Measurements from ENCODE around the gene ZBTB37. TPM values are rescaled to one million over a fixed set of nuclear protein-coding genes. Genes with fewer than 3 reads are reported as not detected.
"Not testable (repeated sequence)": the region's sequence is repeated elsewhere in the genome, so short reads cannot be mapped to it uniquely, and the experiment has no call there.

The ZBTB37 gene
- total RNA-seq, 1 donor from 2014 or later, result 7.6 TPM

- Histone ChIP-seq H3K9me3 (replicated peaks) (peaks cover 2% of the 10 kb centered on the region), H3K4me3 (no peak overlapping the region), H3K4me1 (peaks cover 47% of the 10 kb centered on the region), H3K36me3 (peaks cover 34% of the 10 kb centered on the region), H3K27me3 (ENCODE audit: low read depth) (no peaks in the 10 kb centered on the region), H3K27ac (replicated peaks) (no peak overlapping the region)
- intact Hi-C loops (cut with micrococcal nuclease), result no loop called here
- DNase-seq, result no peak
- TF ChIP-seq CTCF (IDR thresholded peaks at IDR 0.05; ENCODE audit: borderline replicate concordance), result no peak
Measured at GRCh38 chr1:173871500-173871899, 3.3 kb downstream of the ZBTB37 start.

DNA sequence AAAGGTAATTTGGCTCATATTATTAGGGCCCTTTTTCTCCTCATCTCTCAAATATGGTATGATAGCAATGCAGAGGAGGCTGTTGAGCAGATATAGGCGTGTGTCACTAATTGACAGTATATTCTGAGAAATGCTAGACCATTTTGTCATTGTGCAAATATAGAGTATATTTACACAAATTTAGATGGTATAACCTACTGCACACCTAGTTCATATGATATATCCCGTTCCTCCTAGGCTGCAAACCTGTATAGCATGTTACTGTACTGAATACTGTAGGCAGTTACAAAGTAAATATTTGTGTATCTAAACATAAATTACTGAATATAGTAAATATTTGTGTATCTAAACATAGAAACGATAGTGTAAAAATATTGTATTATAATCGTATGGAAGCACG, 8.6 kb downstream of the ZBTB37 start:
- no peak overlapping the region for H3K27ac ChIP-seq (replicated peaks)
- peaks cover 2% of the 10 kb centered on the region for H3K9me3 ChIP-seq (replicated peaks)
- peaks cover 62% of the 10 kb centered on the region for H3K36me3 ChIP-seq
- TF ChIP-seq CTCF (IDR thresholded peaks at IDR 0.05; ENCODE audit: borderline replicate concordance), result no peak
- no peaks in the 10 kb centered on the region for H3K27me3 ChIP-seq (ENCODE audit: low read depth)
- no peak overlapping the region for H3K4me3 ChIP-seq
- intact Hi-C loops (cut with micrococcal nuclease), result no loop called here
- H3K4me1 ChIP-seq, result no peaks in the 10 kb centered on the region
- no peak for DNase-seq

DNA sequence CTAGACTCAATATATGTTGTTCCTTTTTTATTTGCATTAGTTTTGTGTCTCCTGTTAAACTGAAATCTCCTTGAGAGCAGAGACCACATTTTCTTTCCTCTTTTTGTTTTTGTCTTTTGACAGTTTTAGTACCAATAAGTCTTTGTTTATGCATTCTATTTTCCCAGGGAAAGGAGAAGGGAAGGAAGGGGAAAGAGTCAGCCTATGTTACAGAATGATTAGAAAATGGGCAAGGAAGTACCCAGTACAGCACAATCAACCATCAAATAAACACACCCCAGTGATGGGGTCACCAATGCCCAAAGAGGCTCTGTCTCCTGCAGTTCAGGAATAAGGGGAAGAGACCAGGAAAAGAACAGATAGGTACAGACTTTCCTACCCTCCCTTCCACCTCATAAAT, 10.1 kb downstream of the ZBTB37 start:
- no peak overlapping the region for H3K27ac ChIP-seq (replicated peaks)
- no peak overlapping the region for H3K4me3 ChIP-seq
- no peaks in the 10 kb centered on the region for H3K27me3 ChIP-seq (ENCODE audit: low read depth)
- intact Hi-C loops (cut with micrococcal nuclease), result no loop called here
- peaks cover 2% of the 10 kb centered on the region for H3K9me3 ChIP-seq (replicated peaks)
- H3K36me3 ChIP-seq, result peaks cover 61% of the 10 kb centered on the region
- DNase-seq, result no peak
- no peak for TF ChIP-seq CTCF (IDR thresholded peaks at IDR 0.05; ENCODE audit: borderline replicate concordance)
- H3K4me1 ChIP-seq, result no peaks in the 10 kb centered on the region

DNA sequence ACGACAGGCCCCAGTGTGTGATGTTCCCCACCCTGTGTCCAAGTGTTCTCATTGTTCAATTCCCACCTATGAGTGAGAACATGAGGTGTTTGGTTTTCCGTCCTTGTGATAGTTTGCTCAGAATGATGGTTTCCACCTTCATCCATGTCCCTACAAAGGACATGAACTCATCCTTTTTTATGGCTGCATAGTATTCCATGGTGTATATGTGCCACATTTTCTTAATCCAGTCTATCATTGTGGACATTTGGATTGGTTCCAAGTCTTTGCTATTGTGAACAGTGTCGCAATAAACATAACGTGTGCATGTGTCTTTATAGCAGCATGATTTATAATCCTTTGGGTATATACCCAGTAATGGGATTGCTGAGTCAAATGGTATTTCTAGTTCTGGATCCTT, 12.9 kb downstream of the ZBTB37 start:
- DNase-seq; H3K27ac ChIP-seq (replicated peaks); H3K9me3 ChIP-seq (replicated peaks); H3K4me1 ChIP-seq; intact Hi-C loops (cut with micrococcal nuclease); H3K27me3 ChIP-seq (ENCODE audit: low read depth); H3K4me3 ChIP-seq: not testable (repeated sequence)
- H3K36me3 ChIP-seq, result peaks cover 46% of the 10 kb centered on the region

GRCh38 chr1:173884701-173885100, 16.5 kb downstream of the ZBTB37 start:
- H3K36me3 ChIP-seq, result peaks cover 36% of the 10 kb centered on the region
- H3K4me3 ChIP-seq, result no peak overlapping the region
- intact Hi-C loops (cut with micrococcal nuclease), result no loop called here
- no peak overlapping the region for H3K27ac ChIP-seq (replicated peaks)
- no peaks in the 10 kb centered on the region for H3K4me1 ChIP-seq
- no peaks in the 10 kb centered on the region for H3K9me3 ChIP-seq (replicated peaks)
- no peaks in the 10 kb centered on the region for H3K27me3 ChIP-seq (ENCODE audit: low read depth)
- TF ChIP-seq CTCF (IDR thresholded peaks at IDR 0.05; ENCODE audit: borderline replicate concordance), result no peak
- no peak for DNase-seq

GRCh38 chr1:173886746-173887611, 18.8 kb downstream of the ZBTB37 start:
- no peak overlapping the region for H3K27ac ChIP-seq (replicated peaks)
- H3K36me3 ChIP-seq, result peaks cover 33% of the 10 kb centered on the region
- intact Hi-C loops (cut with micrococcal nuclease), result no loop called here
- TF ChIP-seq CTCF (IDR thresholded peaks at IDR 0.05; ENCODE audit: borderline replicate concordance), result no peak
- no peak overlapping the region for H3K4me3 ChIP-seq
- no peak for DNase-seq
- no peaks in the 10 kb centered on the region for H3K4me1 ChIP-seq
- H3K27me3 ChIP-seq (ENCODE audit: low read depth), result no peaks in the 10 kb centered on the region
- no peaks in the 10 kb centered on the region for H3K9me3 ChIP-seq (replicated peaks)

All from left ventricle myocardium inferior (tissue), 1 donor.